IMR-90 (cell line): Measurements from ENCODE around the gene GLE1. TPM values are rescaled to one million over a fixed set of nuclear protein-coding genes. Genes with fewer than 3 reads are reported as not detected.
A peak's percentile ranks its signal among the peaks of the same experiment; 100 is the strongest.

Source experiments
- ATAC-seq: fragments of 200-7000 bp; cut with Tn5 transposase; 2 replicates; pipeline ENCODE4 v1.9.1; 2020; ENCODE audit warnings: low read depth, mild to moderate bottlenecking, moderate library complexity
- Bru-seq: library from RNA; stranded (reverse); fragments of 400-500 nt; gene quantifications from one replicate; lab custom pipeline; 2021; lab: Mats Ljungman, UMichigan
- BruChase-seq, 2 experiments: library from RNA; stranded (reverse); fragments of 400-500 nt; gene quantifications; one replicate each; lab custom pipeline; 2021; lab: Mats Ljungman, UMichigan
- BruUV-seq: library from RNA; stranded (reverse); fragments of 400-500 nt; replicated peaks from 2 replicates; lab custom pipeline; 2021; lab: Mats Ljungman, UMichigan
- CTCF ChIA-PET: fragments of 300-600 bp; formaldehyde crosslinking; extraction: SDS; loops from one replicate; lab custom pipeline; 2021; ENCODE audit warnings: antibody characterized with exemption; lab: Yijun Ruan, JAX
- POLR2A ChIA-PET: fragments of 300-600 bp; sonication (Branson Sonifier 250); formaldehyde crosslinking; loops from one replicate; lab custom pipeline; 2022; ENCODE audit warnings: antibody characterized with exemption; ENCODE audit not compliant: unreplicated experiment; lab: Charles Lee
- DNase-seq: peaks from one replicate; pipeline ENCODE4 v3.0.0; 2013
- H2AFZ ChIP-seq: replicated peaks from 2 replicates; pipeline ENCODE3; 2013; ENCODE audit warnings: low read length, mild to moderate bottlenecking; ENCODE audit not compliant: poor library complexity
- H2AK5ac ChIP-seq: 2 replicates; pipeline ENCODE4 v1.6.1; 2013; ENCODE audit warnings: low read depth, low read length, inconsistent platforms
- H2AK9ac ChIP-seq: replicated peaks from 2 replicates; pipeline ENCODE3; 2013; ENCODE audit warnings: mild to moderate bottlenecking, low read depth, low read length, moderate library complexity; ENCODE audit not compliant: poor library complexity
- H2BK120ac ChIP-seq: 2 replicates; pipeline ENCODE4 v1.6.1; 2013; ENCODE audit warnings: low read depth, low read length, inconsistent platforms
- H2BK15ac ChIP-seq: 3 replicates; pipeline ENCODE4 v1.6.1; 2013; ENCODE audit warnings: low read depth, low read length, inconsistent platforms
- H2BK20ac ChIP-seq: 2 replicates; pipeline ENCODE4 v1.6.1; 2013; ENCODE audit warnings: low read depth, mild to moderate bottlenecking, inconsistent platforms, low read length, moderate library complexity
- H2BK5ac ChIP-seq: 2 replicates; pipeline ENCODE4 v1.6.1; 2013; ENCODE audit warnings: mild to moderate bottlenecking, low read depth, low read length, inconsistent platforms; ENCODE audit not compliant: poor library complexity, severe bottlenecking
- H3K14ac ChIP-seq: replicated peaks from 2 replicates; pipeline ENCODE4 v1.6.1; 2013; ENCODE audit warnings: low read depth, low read length, inconsistent platforms
- H3K18ac ChIP-seq: 2 replicates; pipeline ENCODE4 v1.6.1; 2013; ENCODE audit warnings: low read depth, low read length, control low read depth
- H3K23ac ChIP-seq: 2 replicates; pipeline ENCODE4 v1.6.1; 2013; ENCODE audit warnings: low read depth, low read length, inconsistent platforms
- H3K27ac ChIP-seq: 2 replicates; pipeline ENCODE4 v1.5.1; 2013; ENCODE audit warnings: mild to moderate bottlenecking, control low read depth, low read length; ENCODE audit not compliant: insufficient read depth
- H3K27me3 ChIP-seq: 2 replicates; pipeline ENCODE4 v1.6.1; 2013; ENCODE audit warnings: low read length; ENCODE audit not compliant: control insufficient read depth, insufficient read depth
- H3K36me3 ChIP-seq: 2 replicates; pipeline ENCODE4 v1.6.1; 2013; ENCODE audit warnings: low read length, mixed read lengths; ENCODE audit not compliant: control insufficient read depth, insufficient read depth
- H3K4ac ChIP-seq: 2 replicates; pipeline ENCODE4 v1.6.1; 2013; ENCODE audit warnings: low read depth, low read length, inconsistent platforms
- H3K4me1 ChIP-seq: 2 replicates; pipeline ENCODE4 v1.6.1; 2013; ENCODE audit warnings: low read length, mixed read lengths; ENCODE audit not compliant: control insufficient read depth, insufficient read depth
- H3K4me2 ChIP-seq: 2 replicates; pipeline ENCODE4 v1.6.1; 2013; ENCODE audit warnings: low read depth, mild to moderate bottlenecking, control low read depth, low read length, moderate library complexity
- H3K4me3 ChIP-seq: 2 replicates; pipeline ENCODE4 v1.5.1; 2013; ENCODE audit warnings: low read depth, mild to moderate bottlenecking, control low read depth, low read length, moderate library complexity; ENCODE audit not compliant: insufficient read depth
- H3K56ac ChIP-seq: 2 replicates; pipeline ENCODE4 v1.6.1; 2013; ENCODE audit warnings: low read length, inconsistent platforms; ENCODE audit not compliant: insufficient read depth; ENCODE audit errors: extremely low read depth
- H3K79me1 ChIP-seq, 2 experiments: 2 replicates each; pipeline ENCODE4 v1.6.1; 2013; ENCODE audit warnings: low read length in 2 of 2, inconsistent platforms in 1 of 2, low read depth in 1 of 2
- H3K9ac ChIP-seq: 2 replicates; pipeline ENCODE4 v1.6.1; 2013; ENCODE audit warnings: low read depth, low read length, control low read depth
- H3K9me1 ChIP-seq: 2 replicates; pipeline ENCODE4 v1.6.1; 2013; ENCODE audit warnings: low read length, inconsistent platforms; ENCODE audit not compliant: insufficient read depth
- H3K9me3 ChIP-seq: 2 replicates; pipeline ENCODE4 v1.6.1; 2013; ENCODE audit warnings: low read length; ENCODE audit not compliant: control insufficient read depth, insufficient read depth
- H4K20me1 ChIP-seq: 2 replicates; pipeline ENCODE4 v1.6.1; 2013; ENCODE audit warnings: low read length, inconsistent platforms; ENCODE audit not compliant: insufficient read depth
- H4K5ac ChIP-seq: 2 replicates; pipeline ENCODE4 v1.6.1; 2013; ENCODE audit warnings: mild to moderate bottlenecking, low read depth, low read length, control low read depth
- H4K8ac ChIP-seq, 2 experiments: 2 replicates each; pipeline ENCODE4 v1.6.1; 2013; ENCODE audit warnings: low read depth in 2 of 2, low read length in 2 of 2, control low read depth in 1 of 2, inconsistent platforms in 1 of 2
- H4K91ac ChIP-seq: 2 replicates; pipeline ENCODE4 v1.6.1; 2013; ENCODE audit warnings: low read depth, low read length, inconsistent platforms; ENCODE audit not compliant: insufficient read depth
- BHLHE40 ChIP-seq: fragments of 150-350 bp; IDR thresholded peaks from 2 replicates; pipeline ENCODE4 v1.6.1; 2016; ENCODE audit warnings: mild to moderate bottlenecking, low read depth, low read length
- CEBPB ChIP-seq: IDR thresholded peaks from 2 replicates; pipeline ENCODE4 v1.6.1; 2012; ENCODE audit warnings: low read depth, low read length, improper control_type of control experiment
- CHD1 ChIP-seq: IDR thresholded peaks from 2 replicates; pipeline ENCODE4 v1.6.1; 2012; ENCODE audit warnings: low read depth, low read length, improper control_type of control experiment
- ELK1 ChIP-seq: fragments of 150-350 bp; IDR thresholded peaks from 2 replicates; pipeline ENCODE4 v1.6.1; 2016; ENCODE audit warnings: low read depth, mild to moderate bottlenecking, low read length, moderate library complexity, borderline replicate concordance
- FOS ChIP-seq: fragments of 150-350 bp; IDR thresholded peaks from 2 replicates; pipeline ENCODE4 v1.6.1; 2016; ENCODE audit warnings: low read depth, low read length
- MAZ ChIP-seq: IDR thresholded peaks from 2 replicates; pipeline ENCODE4 v1.6.1; 2012; ENCODE audit warnings: low read depth, mild to moderate bottlenecking, low read length, improper control_type of control experiment, moderate library complexity, borderline replicate concordance
- MXI1 ChIP-seq: IDR thresholded peaks from 2 replicates; pipeline ENCODE4 v1.6.1; 2012; ENCODE audit warnings: low read depth, mild to moderate bottlenecking, low read length, moderate library complexity, borderline replicate concordance
- NFE2L2 ChIP-seq: fragments of 150-350 bp; IDR thresholded peaks from 2 replicates; pipeline ENCODE4 v1.6.1; 2016; ENCODE audit warnings: low read depth, mild to moderate bottlenecking, low read length
- POLR2A ChIP-seq: IDR thresholded peaks from 2 replicates; pipeline ENCODE4 v1.6.1; 2012; ENCODE audit warnings: mild to moderate bottlenecking, low read depth, low read length
- RAD21 ChIP-seq: IDR thresholded peaks from 2 replicates; pipeline ENCODE4 v1.6.1; 2012; ENCODE audit warnings: low read length, improper control_type of control experiment
- RCOR1 ChIP-seq: IDR thresholded peaks from 2 replicates; pipeline ENCODE4 v1.6.1; 2012; ENCODE audit warnings: mild to moderate bottlenecking, low read length, improper control_type of control experiment; ENCODE audit not compliant: insufficient replicate concordance
- SMC3 ChIP-seq: fragments of 150-350 bp; IDR thresholded peaks from 2 replicates; pipeline ENCODE4 v1.6.1; 2016; ENCODE audit warnings: low read depth, mild to moderate bottlenecking, antibody characterized with exemption, low read length, moderate library complexity
- USF2 ChIP-seq: fragments of 150-350 bp; IDR thresholded peaks from 2 replicates; pipeline ENCODE4 v1.6.1; 2017; ENCODE audit warnings: mild to moderate bottlenecking, antibody characterized with exemption, low read length, low read depth
- WGBS, 2 experiments: methylation state at CpG; one replicate each; pipeline versions ENCODE4 v1.1.5 to v1.1.7; 2013; ENCODE audit warnings: missing lambda C conversion rate in 2 of 2; ENCODE audit not compliant: insufficient read length in 1 of 2; ENCODE audit errors: extremely low coverage in 2 of 2; 5-methylcytosine and 5-hydroxymethylcytosine counted together
- dilution Hi-C: fragments of 300-500 bp; cut with HindIII; formaldehyde crosslinking; loops from one replicate; pipeline ENCODE4 v1.14.3; 2018; ENCODE audit warnings: low sequenced_read_pairs; ENCODE audit not compliant: unreplicated experiment
- in situ Hi-C: fragments of 300-500 bp; cut with MboI; formaldehyde crosslinking; loops from 3 replicates; pipeline ENCODE4 v1.14.3; 2019; ENCODE audit warnings: low sequenced_read_pairs, inconsistent platforms, mixed read lengths
- intact Hi-C: fragments of 100-400 bp; cut with micrococcal nuclease; formaldehyde crosslinking; loops from 2 replicates; pipeline ENCODE4 v1.10.0; 2022
- long read RNA-seq: library from polyadenylated mRNA; unstranded; transcript quantifications from one replicate; pipeline ENCODE4 v2.0.0, GENCODE V29; 2021; ENCODE audit not compliant: unreplicated experiment
- polyA plus RNA-seq, 3 experiments: library from polyadenylated mRNA; depleted of rRNA; stranded (reverse); fragments of >200 nt; gene quantifications; 2 replicates each; pipeline ENCODE4 v1.2.3, GENCODE V29; 2012; ENCODE audit warnings: low replicate concordance in 1 of 3
- total RNA-seq: library from RNA; depleted of rRNA; stranded (reverse); fragments of >200 nt; gene quantifications from 2 replicates; pipeline ENCODE4 v1.2.3, GENCODE V29; 2012; rRNA removed

The GLE1 gene
- total RNA-seq = 35.3 and 39.4 TPM in 2 replicates
- polyA plus RNA-seq (2012; rRNA removed) = 13.2 and 14.3 TPM in 2 replicates
- polyA plus RNA-seq (2012; cell fraction: cytosol; rRNA removed) = 7.3 and 10.2 TPM in 2 replicates
- 9.6 and 15.5 TPM in 2 replicates for polyA plus RNA-seq (2012; cell fraction: nucleus; rRNA removed; ENCODE audit: low replicate concordance)
- Bru-seq, nascent RNA = percentile 58 among the genes with signal in this experiment
- BruChase-seq, experiment 1, labeled RNA remaining after a 6-hour chase = percentile 76 among the genes with signal in this experiment
- percentile 62 among the genes with signal in this experiment for BruChase-seq, experiment 2, labeled RNA remaining after a 2-hour chase
- long read RNA-seq, transcript GLE1-201 (16 exons, 3,321 nt) = major isoform, 38 of 58 reads
- long read RNA-seq, partial matches to known transcripts = 7 of 58 reads
- long read RNA-seq, other reads (novel, unspliced or antisense) = 13 of 58 reads

- ChIA-PET POLR2A (no interaction called here), CTCF (no interaction called here)
- H2BK20ac ChIP-seq = peak within 1 kb of the TSS; percentile 42; the same call in 1 of the 2 replicates
- peak within 1 kb of the TSS; percentile 84 for H3K4me3 ChIP-seq
- no peaks in the 10 kb centered on the region for H3K9me3 ChIP-seq
- H2BK120ac ChIP-seq = 0 out of 2 replicates have a peak within 1 kb of the TSS, but pooled peaks have one; percentile 59
- DNase-seq = peak; percentile 86
- peak within 1 kb of the TSS; percentile 86 for H3K9ac ChIP-seq
- peak within 1 kb of the TSS; percentile 98 for H2AFZ ChIP-seq
- in situ Hi-C loops (no loop called here), intact Hi-C loops (loop anchor here (2.0 kb wide), 1 partner anchor 54 kb away; no protein-coding TSS in a partner anchor), dilution Hi-C loops (no loop called here)
- peak within 1 kb of the TSS; percentile 84 for H4K91ac ChIP-seq
- peak within 1 kb of the TSS; percentile 78 for H2AK9ac ChIP-seq
- H3K23ac ChIP-seq = peak within 1 kb of the TSS; percentile 88
- H2AK5ac ChIP-seq = 0 out of 2 replicates have a peak within 1 kb of the TSS, but pooled peaks have one; percentile 44
- H3K56ac ChIP-seq = peak within 1 kb of the TSS; percentile 75
- H3K14ac ChIP-seq = peak within 1 kb of the TSS; percentile 98
- H3K4me1 ChIP-seq = peaks cover 4% of the 10 kb centered on the region
- peak within 1 kb of the TSS; percentile 90 for H3K4ac ChIP-seq
- H3K79me1 ChIP-seq = peaks cover 25 to 34% of the 10 kb centered on the region in 2 experiments
- peak; percentile 98 for ATAC-seq
- no peaks in the 10 kb centered on the region for H4K20me1 ChIP-seq
- H2BK5ac ChIP-seq = peak within 1 kb of the TSS; percentile 80
- TSS peak; percentile 23 for BruUV-seq
- H3K9me1 ChIP-seq = peaks cover 10% of the 10 kb centered on the region
- peak within 1 kb of the TSS; percentile 95 for H3K4me2 ChIP-seq
- no peaks in the 10 kb centered on the region for H3K27me3 ChIP-seq
- H2BK15ac ChIP-seq = no peak within 1 kb of the TSS
- peak within 1 kb of the TSS; percentile 75; the same call in 1 of the 2 replicates for H3K18ac ChIP-seq
- peak within 1 kb of the TSS; percentile 68 for H3K27ac ChIP-seq
- WGBS, 2 experiments = 1% methylated on average over 47 of the region's 64 CpGs; no CpG with 5 or more reads in 1 of the 2 experiments
- peaks cover 15% of the 10 kb centered on the region for H3K36me3 ChIP-seq
- peak within 1 kb of the TSS; percentile 70; the same call in 1 of the 2 replicates for H4K5ac ChIP-seq
- H4K8ac ChIP-seq = peak within 1 kb of the TSS; percentile 49 to 96
- TF ChIP-seq USF2 = no peak
- no peak for TF ChIP-seq CHD1
- TF ChIP-seq RAD21 = no peak
- TF ChIP-seq FOS = no peak
- peak; percentile 75 for TF ChIP-seq POLR2A
- no peak for TF ChIP-seq RCOR1
- TF ChIP-seq MXI1 = peak; percentile 58; the same call in 1 of the 2 replicates
- TF ChIP-seq MAZ = peak; percentile 62; the same call in 1 of the 2 replicates
- TF ChIP-seq ELK1 = no peak
- TF ChIP-seq NFE2L2 = no peak
- no peak for TF ChIP-seq CEBPB
- no peak for TF ChIP-seq SMC3
- TF ChIP-seq BHLHE40 = peak; percentile 82
These were observed at the start of gene GLE1 for GRCh38 chr9:128504485-128505413. Gene GLE1, plus strand, starts transcription at chr9:128504719. Its CDS starts 87 bp downstream, at chr9:128504806.
